Heart right ventricle (tissue), 16 donors: ENCODE results near the gene SPRR2G. TPM values are rescaled to one million over a fixed set of nuclear protein-coding genes. Genes with fewer than 3 reads are reported as not detected.

Source experiments
- ATAC-seq, 8 donors: fragments of 200-7000 bp; cut with Tn5 transposase; one replicate each; pipeline ENCODE4 v1.9.1; 2020; ENCODE audit warnings: mild to moderate bottlenecking in 8 of 8, moderate library complexity in 8 of 8, moderate number of reproducible peaks in 1 of 8
- DNase-seq, 2 donors: peaks; one replicate each; pipeline ENCODE4 v3.0.0-alpha.2; 2020
- H3K27ac ChIP-seq, 10 donors: fragments of 200-600 bp; sonication (generic) in 2 of 10; one replicate each; pipeline versions ENCODE4 v1.5.0 to v1.8.0; 2020 to 2022; ENCODE audit warnings: mild to moderate bottlenecking in 3 of 10
- H3K27me3 ChIP-seq, 7 donors: fragments of 200-600 bp; one replicate each; pipeline ENCODE4 v1.8.0; 2021 to 2022; ENCODE audit warnings: mild to moderate bottlenecking in 2 of 7
- H3K36me3 ChIP-seq, 9 donors: fragments of 200-600 bp; sonication (generic) in 1 of 9; one replicate each; pipeline versions ENCODE4 v1.5.0 to v1.8.0; 2020 to 2022; ENCODE audit warnings: mild to moderate bottlenecking in 2 of 9
- H3K4me1 ChIP-seq, 9 donors: fragments of 200-600 bp; sonication (generic) in 1 of 9; one replicate each; pipeline versions ENCODE4 v1.5.0 to v1.8.0; 2020 to 2022; ENCODE audit warnings: mild to moderate bottlenecking in 4 of 9
- H3K4me3 ChIP-seq, 10 donors: fragments of 200-600 bp; sonication (generic) in 2 of 10; one replicate each; pipeline versions ENCODE4 v1.5.0 to v1.8.0; 2020 to 2022; ENCODE audit warnings: mild to moderate bottlenecking in 7 of 10, moderate library complexity in 2 of 10
- H3K9me3 ChIP-seq, 11 donors: fragments of 200-600 bp in 10 of 11; sonication (generic) in 2 of 11; one replicate each; pipeline versions ENCODE4 v1.5.0 to v1.8.0; 2013 to 2022; ENCODE audit warnings: mild to moderate bottlenecking in 2 of 11, control low read depth in 1 of 11, moderate library complexity in 1 of 11
- CTCF ChIP-seq, 9 donors: fragments of 200-600 bp; sonication (generic) in 2 of 9; IDR thresholded peaks; one replicate each; pipeline versions ENCODE4 v1.5.0 to v1.8.0; 2021 to 2022; ENCODE audit warnings: antibody characterized with exemption in 9 of 9, mild to moderate bottlenecking in 5 of 9, moderate library complexity in 1 of 9
- WGBS, 2 donors: extraction: QIAGEN DNeasy Blood & Tissue Kit; methylation state at CpG; one replicate each; pipeline ENCODE4 v1.1.7; 2013; ENCODE audit warnings: inconsistent platforms in 1 of 2; 5-methylcytosine and 5-hydroxymethylcytosine counted together
- intact Hi-C, 10 donors: fragments of 100-400 bp; cut with DNase I; formaldehyde crosslinking; loops; one replicate each; pipeline versions ENCODE4 v1.11.1 to v1.14.2; 2022
- polyA plus RNA-seq, 2 donors: library from polyadenylated mRNA; stranded (reverse); fragments of 200-250 nt; gene quantifications; one replicate each; pipeline ENCODE4 v1.2.3, GENCODE V29; 2013
- total RNA-seq, 10 donors: library from RNA; stranded (reverse); fragmentation: NEBNext Ultra II Directional in 3 of 10; extraction: Animal tissue kit (Norgen Biotek cat#: 25700) in 3 of 10; gene quantifications; one replicate each; pipeline versions ENCODE4 v1.2.1 to v1.2.4, GENCODE V29; 2021 to 2023
- donor health status: Arrhythmogenic right ventricular cardiomyopathy.
- donor health status: ischemic (EF 13 %, LVEDD 7.1; RV severe dilation, severe dysfunction).
- donor health status: healthy with polysubstance abuse.
- donor health status: DM: no; HTN: yes; CAD: no.
- donor health status: DM: no; HTN: no; CAD: no.
- donor health status: ischemic (EF 25% LVEDD 6.9; RV normal size, moderate dysfunction).
- donor health status: ischemic (EF 25% LVEDD 5.7; RV mildly dilated, moderate dysfunction).
- donor health status: healthy.
- donor health status: DM: yes; HTN: yes; CAD: no.
- donor health status: Ischemic cardiomyopathy.
- donor health status: ischemic (EF 35%, LVEDD 5.7; RV mildly dilated, moderate dysfunction).
- donor health status: nonischemic (EF 11% LVEDD 7.7; RV severe dilation, severe dysfunction).
- donor health status: DM: yes; HTN: yes; CAD: no.
- donor health status: PGD.
- donor health status: ischemic (EF 29% LVEDD 5.4; RV normal size, mild dysfunction).
- donor health status: nonischemic (EF 23%, LVEDD 6.1; RV moderate dilation, normal function).

The SPRR2G gene
- total and polyA plus RNA-seq, 12 donors = not detected

DNA sequence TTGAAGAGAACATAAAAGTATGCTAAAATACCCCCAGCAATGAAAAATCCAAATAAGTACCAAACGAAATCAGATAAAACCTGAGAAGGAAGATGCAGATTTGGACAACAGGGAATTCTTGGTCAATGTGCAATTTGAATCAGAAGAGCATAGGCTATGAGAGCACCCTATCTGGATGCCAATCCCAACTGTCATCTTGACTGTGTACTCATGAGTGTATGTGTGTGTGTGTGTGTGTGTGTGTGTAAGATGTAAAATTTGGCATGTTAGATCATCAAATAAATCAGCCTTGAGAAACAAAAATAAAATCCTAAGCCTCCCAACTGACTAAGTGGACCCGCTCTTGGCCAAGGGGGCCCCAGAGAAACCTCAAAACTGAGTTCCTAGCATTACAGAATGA, 18.0 kb upstream of the SPRR2G start:
- no peak overlapping the region for H3K27ac ChIP-seq
- H3K4me3 ChIP-seq = no peak overlapping the region

DNA sequence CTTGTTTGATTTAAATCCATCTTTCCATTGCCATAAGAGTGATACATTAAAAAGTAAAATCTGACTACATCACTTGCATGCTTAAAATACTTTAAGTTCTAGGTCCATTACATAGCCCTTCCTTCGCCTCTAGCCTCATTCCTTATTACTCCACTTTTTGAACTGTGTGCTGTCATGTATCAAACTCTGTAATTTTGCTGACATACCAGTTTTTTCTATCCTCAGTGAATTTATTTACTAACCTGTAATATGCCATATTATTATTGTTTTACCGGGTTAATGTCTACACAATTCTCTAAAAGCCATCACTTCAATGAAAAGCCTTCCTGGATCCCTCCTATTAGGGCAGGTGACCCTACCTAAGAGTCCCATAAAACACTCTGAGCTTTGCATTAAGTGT, 4.9 kb upstream of the SPRR2G start:
- intact Hi-C loops = no loop called here
- Histone ChIP-seq H3K27me3 (peaks cover 0 to 10% (median 0%) of the 10 kb centered on the region in 7 donors), H3K4me1 (no peaks in the 10 kb centered on the region), H3K4me3 (no peak overlapping the region), H3K27ac (no peak overlapping the region), H3K9me3 (peaks cover 0 to 21% (median 8%) of the 10 kb centered on the region in 11 donors), H3K36me3 (no peaks in the 10 kb centered on the region)
- TF ChIP-seq CTCF (IDR thresholded peaks at IDR 0.05) = no peak
- DNase-seq (no peak), ATAC-seq (no peak)
- 78 to 83% methylated on average over 2 of the region's 2 CpGs for WGBS, 2 donors

More for the DNA sequence above, 18.0 kb upstream of the SPRR2G start:
- DNase-seq = no peak
- Histone ChIP-seq H3K4me1 (no peaks in the 10 kb centered on the region), H3K27me3 (no peaks in the 10 kb centered on the region), H3K9me3 (peaks cover 0 to 3% (median 0%) of the 10 kb centered on the region in 11 donors), H3K36me3 (no peaks in the 10 kb centered on the region)
- 73 to 76% methylated on average over 2 of the region's 2 CpGs for WGBS, 2 donors
- intact Hi-C loops = no loop called here
- no peak for TF ChIP-seq CTCF (IDR thresholded peaks at IDR 0.05)
- no peak for ATAC-seq

GRCh38 chr1:153152481-153152880, 1.8 kb upstream of the SPRR2G start:
- H3K4me3 ChIP-seq = no peak overlapping the region
- 64 to 75% methylated on average over 3 of the region's 3 CpGs for WGBS, 2 donors
- TF ChIP-seq CTCF (IDR thresholded peaks at IDR 0.05) = no peak
- peaks cover 0 to 16% (median 0%) of the 10 kb centered on the region in 7 donors for H3K27me3 ChIP-seq
- H3K27ac ChIP-seq = no peak overlapping the region
- H3K4me1 ChIP-seq = no peaks in the 10 kb centered on the region
- H3K36me3 ChIP-seq = no peaks in the 10 kb centered on the region
- DNase-seq (no peak), ATAC-seq (no peak)
- H3K9me3 ChIP-seq = no peaks in the 10 kb centered on the region
- intact Hi-C loops = no loop called here

DNA sequence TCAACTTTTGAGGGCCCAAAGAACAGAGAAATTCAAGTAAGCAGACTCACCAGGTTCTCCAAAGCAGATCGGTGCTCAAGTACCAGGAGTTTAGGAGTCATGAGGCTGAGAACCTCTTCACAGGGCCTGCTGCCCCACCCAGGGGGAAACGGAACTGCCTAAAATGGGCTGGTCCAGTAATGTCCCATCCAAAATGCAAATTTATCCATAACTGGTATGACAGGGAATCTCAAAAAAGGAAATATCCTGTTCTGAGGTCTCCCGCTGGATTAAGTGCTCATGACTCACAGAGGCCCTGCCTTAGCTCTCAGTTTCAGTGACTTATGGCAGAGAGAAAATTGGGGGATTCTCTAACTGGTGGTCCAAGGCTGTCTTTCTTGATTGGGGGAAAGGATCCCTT, 9.3 kb downstream of the SPRR2G start:
- peaks cover 0 to 11% (median 2%) of the 10 kb centered on the region in 7 donors for H3K27me3 ChIP-seq
- DNase-seq (no peak), ATAC-seq (no peak)
- H3K36me3 ChIP-seq = no peaks in the 10 kb centered on the region
- no peak overlapping the region for H3K27ac ChIP-seq
- no peak overlapping the region for H3K4me3 ChIP-seq
- TF ChIP-seq CTCF (IDR thresholded peaks at IDR 0.05) = no peak
- 88 to 89% methylated on average over 3 of the region's 3 CpGs for WGBS, 2 donors
- H3K9me3 ChIP-seq = no peaks in the 10 kb centered on the region
- intact Hi-C loops = no loop called here
- H3K4me1 ChIP-seq = no peaks in the 10 kb centered on the region
